ENCODE measurements around the gene RPS19.

The RPS19 gene

GRCh38 chr19:41845001-41845050 lies 15.2 kb upstream of the RPS19 start, which contains the start of gene DMRTC2:
Gene DMRTC2, plus strand, starts transcription at chr19:41845042. Its CDS starts 2,387 bp downstream, at chr19:41847429.
- Histone ChIP-seq H3K27me3 (ENCODE audit: insufficient read depth, low read length) (no peaks in the 10 kb centered on the region; the same call in none of the 2 replicates), H3K9me3 (ENCODE audit: low read length) (no peaks in the 10 kb centered on the region), H3F3A (ENCODE audit: insufficient read depth, low read length) (no peaks in the 10 kb centered on the region), H3K36me3 (ENCODE audit: insufficient read depth, low read length) (no peaks in the 10 kb centered on the region), H3K9ac (ENCODE audit: low read length) (no peak within 1 kb of the TSS), H2AFZ (ENCODE audit: low read length) (no peak within 1 kb of the TSS), H3K4me1 (ENCODE audit: insufficient read depth, low read length, severe bottlenecking) (no peaks in the 10 kb centered on the region), H3K4me3 (ENCODE audit: low read depth, low read length, poor library complexity, severe bottlenecking) (no peak within 1 kb of the TSS), H3K4me2 (ENCODE audit: low read length) (no peak within 1 kb of the TSS), H3K79me2 (ENCODE audit: insufficient read depth, low read length) (no peaks in the 10 kb centered on the region), H4K20me1 (ENCODE audit: insufficient read depth, low read length) (no peaks in the 10 kb centered on the region), H3K27ac (ENCODE audit: low read depth, low read length, poor library complexity, severe bottlenecking) (no peak within 1 kb of the TSS), H3K9me2 (ENCODE audit: low read depth, low read length) (no peaks in the 10 kb centered on the region)
- TF ChIP-seq EZH2 (IDR thresholded peaks at IDR 0.05; ENCODE audit: borderline replicate concordance, low read length) (no peak), CTCF (IDR thresholded peaks at IDR 0.05; ENCODE audit: low read length) (no peak)

GRCh38 chr19:41845051-41845590 lies 14.9 kb upstream of the RPS19 start:
- Histone ChIP-seq H3K9ac (ENCODE audit: low read length) (no peak overlapping the region), H3K4me2 (ENCODE audit: low read length) (no peak overlapping the region)
- TF ChIP-seq CTCF (IDR thresholded peaks at IDR 0.05; ENCODE audit: low read length) = no peak

GRCh38 chr19:41847351-41848105 lies 12.5 kb upstream of the RPS19 start:
- Histone ChIP-seq H3K27me3 (ENCODE audit: insufficient read depth, low read length) (no peaks in the 10 kb centered on the region; the same call in 1 of the 2 replicates), H3F3A (ENCODE audit: insufficient read depth, low read length) (no peaks in the 10 kb centered on the region), H3K4me3 (ENCODE audit: low read depth, low read length, poor library complexity, severe bottlenecking) (no peak overlapping the region), H3K4me1 (ENCODE audit: insufficient read depth, low read length, severe bottlenecking) (no peaks in the 10 kb centered on the region), H3K9me3 (ENCODE audit: low read length) (no peaks in the 10 kb centered on the region), H3K9ac (ENCODE audit: low read length) (no peak overlapping the region), H4K20me1 (ENCODE audit: insufficient read depth, low read length) (no peaks in the 10 kb centered on the region), H3K27ac (ENCODE audit: low read depth, low read length, poor library complexity, severe bottlenecking) (no peak overlapping the region), H3K36me3 (ENCODE audit: insufficient read depth, low read length) (no peaks in the 10 kb centered on the region), H3K9me2 (ENCODE audit: low read depth, low read length) (no peaks in the 10 kb centered on the region), H2AFZ (ENCODE audit: low read length) (no peak overlapping the region), H3K4me2 (ENCODE audit: low read length) (no peak overlapping the region), H3K79me2 (ENCODE audit: insufficient read depth, low read length) (no peaks in the 10 kb centered on the region)
- TF ChIP-seq CTCF (IDR thresholded peaks at IDR 0.05; ENCODE audit: low read length) (no peak), EZH2 (IDR thresholded peaks at IDR 0.05; ENCODE audit: borderline replicate concordance, low read length) (no peak)

More at GRCh38 chr19:41845051-41845590, 14.9 kb upstream of the RPS19 start:
- Histone ChIP-seq H3K9me2 (ENCODE audit: low read depth, low read length) (no peaks in the 10 kb centered on the region), H2AFZ (ENCODE audit: low read length) (no peak overlapping the region), H3K79me2 (ENCODE audit: insufficient read depth, low read length) (no peaks in the 10 kb centered on the region), H3K27ac (ENCODE audit: low read depth, low read length, poor library complexity, severe bottlenecking) (no peak overlapping the region), H3K9me3 (ENCODE audit: low read length) (no peaks in the 10 kb centered on the region), H3K27me3 (ENCODE audit: insufficient read depth, low read length) (no peaks in the 10 kb centered on the region; the same call in none of the 2 replicates), H3K36me3 (ENCODE audit: insufficient read depth, low read length) (no peaks in the 10 kb centered on the region), H3F3A (ENCODE audit: insufficient read depth, low read length) (no peaks in the 10 kb centered on the region), H3K4me3 (ENCODE audit: low read depth, low read length, poor library complexity, severe bottlenecking) (no peak overlapping the region), H4K20me1 (ENCODE audit: insufficient read depth, low read length) (no peaks in the 10 kb centered on the region), H3K4me1 (ENCODE audit: insufficient read depth, low read length, severe bottlenecking) (no peaks in the 10 kb centered on the region)
